C4-2B (cell line): Measurements from ENCODE around the gene LGALS9B.
"Not testable (repeated sequence)": the region's sequence is repeated elsewhere in the genome, so short reads cannot be mapped to it uniquely, and the experiment has no call there.

Experiments
- ZFX ChIP-seq: fragments of 450-650 bp; IDR thresholded peaks from 2 replicates; pipeline ENCODE4 v1.6.1; 2017
- TF ChIP-seq, protein P1 (sequence below): fragments of 450-650 bp; conservative IDR thresholded peaks from 2 replicates; pipeline ENCODE4 v1.5.1; 2017; ENCODE audit warnings: mild to moderate bottlenecking

- TF ChIP-seq, protein P1, sequence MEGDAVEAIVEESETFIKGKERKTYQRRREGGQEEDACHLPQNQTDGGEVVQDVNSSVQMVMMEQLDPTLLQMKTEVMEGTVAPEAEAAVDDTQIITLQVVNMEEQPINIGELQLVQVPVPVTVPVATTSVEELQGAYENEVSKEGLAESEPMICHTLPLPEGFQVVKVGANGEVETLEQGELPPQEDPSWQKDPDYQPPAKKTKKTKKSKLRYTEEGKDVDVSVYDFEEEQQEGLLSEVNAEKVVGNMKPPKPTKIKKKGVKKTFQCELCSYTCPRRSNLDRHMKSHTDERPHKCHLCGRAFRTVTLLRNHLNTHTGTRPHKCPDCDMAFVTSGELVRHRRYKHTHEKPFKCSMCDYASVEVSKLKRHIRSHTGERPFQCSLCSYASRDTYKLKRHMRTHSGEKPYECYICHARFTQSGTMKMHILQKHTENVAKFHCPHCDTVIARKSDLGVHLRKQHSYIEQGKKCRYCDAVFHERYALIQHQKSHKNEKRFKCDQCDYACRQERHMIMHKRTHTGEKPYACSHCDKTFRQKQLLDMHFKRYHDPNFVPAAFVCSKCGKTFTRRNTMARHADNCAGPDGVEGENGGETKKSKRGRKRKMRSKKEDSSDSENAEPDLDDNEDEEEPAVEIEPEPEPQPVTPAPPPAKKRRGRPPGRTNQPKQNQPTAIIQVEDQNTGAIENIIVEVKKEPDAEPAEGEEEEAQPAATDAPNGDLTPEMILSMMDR = not testable (repeated sequence)
- not testable (repeated sequence) for TF ChIP-seq ZFX
Observed at GRCh38 chr17:20501896-20502295, 34.6 kb upstream of the LGALS9B start.
